IPS DF 4.7 (cell line): ENCODE data around the gene FHIP2A.
"Not testable (repeated sequence)": the region's sequence is repeated elsewhere in the genome, so short reads cannot be mapped to it uniquely, and the experiment has no call there.

ENCODE experiments used
- DNase-seq: peaks from one replicate; pipeline ENCODE4 v3.0.0-alpha.2; 2013; ENCODE audit warnings: low spot score; ENCODE audit errors: extremely low read depth

Gene FHIP2A

GRCh38 chr10:114856544-114857287 lies 35.1 kb downstream of the FHIP2A start:
- DNase-seq = no peak

GRCh38 chr10:114857288-114857565 lies 35.6 kb downstream of the FHIP2A start:
- DNase-seq = not testable (repeated sequence)

GRCh38 chr10:114857922-114858629 lies 36.5 kb downstream of the FHIP2A start:
- no peak for DNase-seq

- DNase-seq = no peak
Observed at GRCh38 chr10:114859222-114859621, 37.6 kb downstream of the FHIP2A start.

- DNase-seq = no peak
Observed at GRCh38 chr10:114862456-114862855, 40.9 kb downstream of the FHIP2A start.

- no peak for DNase-seq
Observed at GRCh38 chr10:114867365-114867764, 45.8 kb downstream of the FHIP2A start.

- no peak for DNase-seq
Observed at GRCh38 chr10:114868870-114869519, 47.4 kb downstream of the FHIP2A start.

GRCh38 chr10:114869520-114869892 lies 47.9 kb downstream of the FHIP2A start:
- no peak for DNase-seq

- no peak for DNase-seq
Observed at GRCh38 chr10:114870486-114870885, 48.9 kb downstream of the FHIP2A start.

GRCh38 chr10:114871379-114871778 lies 49.8 kb downstream of the FHIP2A start:
- no peak for DNase-seq
